NCI-H187 (cell line): Measurements from ENCODE around the gene MAML3.

Experiments used
- DNase-seq, 2 experiments: peaks; one replicate each; lab custom pipeline; 2025; lab: John Stamatoyannopoulos, UW

The MAML3 gene

DNA sequence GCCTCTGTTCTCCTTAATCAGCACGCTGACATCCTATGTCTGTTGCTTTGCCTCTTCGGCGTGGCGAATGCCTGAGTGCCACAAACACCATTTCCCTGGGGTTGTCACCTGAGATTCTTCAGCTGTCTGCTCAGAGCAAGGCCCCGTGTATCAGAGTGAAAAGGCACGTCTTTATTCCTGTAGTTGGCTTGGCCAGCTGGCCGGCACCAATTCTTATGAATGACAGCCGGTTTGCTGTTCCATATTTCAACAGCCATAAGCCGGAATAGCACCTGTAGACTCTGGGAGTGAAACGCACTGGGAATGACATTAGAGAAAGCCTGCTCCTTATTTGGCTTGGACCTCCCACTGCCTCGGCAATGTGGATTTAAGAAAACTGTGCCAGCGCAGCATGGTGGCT lies 399.0 kb downstream of the MAML3 start:
- peak in 1 of 2 experiments; percentile 10 for DNase-seq

DNA sequence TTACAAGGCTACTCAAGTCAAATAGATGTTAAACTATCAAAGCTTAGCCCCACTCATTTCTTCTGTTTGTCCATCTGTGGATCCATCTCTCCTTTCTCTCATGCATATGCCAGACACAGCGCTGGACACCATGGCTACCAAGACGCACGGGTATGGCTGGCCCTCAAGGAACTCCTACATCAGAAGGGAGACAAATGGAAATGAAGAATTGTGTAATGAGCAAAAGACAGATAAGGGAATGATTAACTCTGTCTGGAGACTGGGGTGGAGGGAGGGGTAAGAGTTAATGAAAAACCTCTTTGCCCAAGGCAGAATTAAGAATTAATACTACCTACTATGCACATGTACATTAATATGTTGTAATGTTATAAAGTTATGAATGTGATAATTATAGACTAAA lies 400.3 kb downstream of the MAML3 start:
- DNase-seq = no peak

DNA sequence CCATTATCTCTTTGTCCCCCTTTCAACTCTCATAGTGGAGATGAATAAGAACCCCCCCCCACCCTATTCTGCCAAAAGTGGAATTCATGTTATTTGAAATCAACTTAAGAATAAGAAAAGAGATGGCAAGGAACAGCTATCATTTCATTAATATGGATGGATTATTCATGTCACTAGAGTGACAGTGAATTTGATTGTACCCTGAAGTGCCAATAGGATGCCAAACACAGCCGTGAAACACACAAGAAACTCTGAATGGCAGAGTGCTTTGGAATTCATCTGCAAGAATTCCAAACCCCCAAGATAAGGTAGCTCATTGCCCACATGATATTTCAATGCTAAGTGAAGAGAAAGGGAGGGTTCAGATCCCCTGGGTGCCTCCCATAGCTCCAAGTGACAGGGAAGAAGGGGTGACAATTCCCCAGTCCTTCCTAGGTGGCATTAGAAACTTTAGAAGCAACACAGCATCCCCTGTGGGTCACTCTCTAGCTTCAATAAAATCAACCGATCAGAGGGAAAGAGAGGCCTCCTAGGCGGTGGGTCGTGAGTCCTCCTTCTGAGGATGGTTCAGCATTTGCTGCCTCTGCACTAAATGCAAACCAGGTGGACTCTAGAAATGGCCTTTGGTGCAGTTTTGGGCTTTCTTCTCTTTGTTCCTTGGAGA lies 404.0 kb downstream of the MAML3 start:
- no peak for DNase-seq

DNA sequence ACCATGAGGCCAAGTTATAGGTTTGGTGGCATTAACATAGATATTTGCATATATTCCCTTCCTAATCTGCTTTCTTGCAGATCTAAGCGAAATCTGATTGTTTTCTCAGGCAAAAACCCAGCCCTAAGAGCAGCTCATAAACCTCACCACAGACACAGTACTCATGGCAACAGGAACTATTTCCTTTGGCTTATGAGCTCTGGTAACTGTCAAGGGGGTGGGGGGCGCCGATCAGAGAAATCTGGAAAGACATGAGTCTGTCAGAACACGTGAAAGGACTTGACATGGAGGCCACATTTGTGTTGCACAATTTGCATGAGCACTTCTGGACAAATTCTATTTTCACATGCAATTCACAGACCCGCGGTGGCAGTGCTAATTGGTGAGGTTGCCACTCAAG lies 404.6 kb downstream of the MAML3 start:
- DNase-seq = no peak

DNA sequence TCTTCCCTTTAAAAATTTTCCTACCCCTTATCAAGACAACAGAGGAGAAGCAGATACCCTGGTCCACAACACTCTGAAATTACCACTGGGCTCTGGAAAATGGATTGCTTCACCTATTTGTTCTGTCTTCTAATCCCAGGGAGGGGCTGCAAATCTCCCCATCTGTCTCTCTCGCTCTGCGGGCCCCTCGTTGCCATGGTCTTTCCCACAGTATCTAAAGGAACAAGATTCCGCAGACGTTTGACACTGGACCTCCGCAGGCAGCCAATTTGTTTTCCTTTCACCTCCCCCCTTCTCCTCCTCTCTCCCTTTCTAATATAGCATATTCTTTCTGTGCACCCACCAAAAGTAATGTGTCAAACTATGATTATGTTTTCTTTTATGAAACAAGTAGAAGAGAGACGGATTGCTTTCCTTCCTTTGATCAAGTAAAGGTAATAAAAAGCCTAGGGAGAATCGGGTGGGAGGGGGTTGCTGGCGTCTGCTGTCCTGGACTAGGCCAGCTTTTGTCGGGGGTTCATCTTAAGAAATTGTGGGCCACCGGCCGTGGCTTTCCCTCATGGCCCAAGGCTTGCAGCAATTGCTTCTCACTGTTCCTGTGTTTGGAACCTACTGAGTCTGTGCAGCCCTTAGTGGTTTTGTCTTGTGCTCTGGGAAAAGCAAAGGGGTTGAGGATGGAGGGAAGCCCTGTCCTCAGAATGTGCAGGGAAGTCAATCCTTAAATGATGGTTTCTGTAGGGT lies 407.4 kb downstream of the MAML3 start:
- DNase-seq = no peak

DNA sequence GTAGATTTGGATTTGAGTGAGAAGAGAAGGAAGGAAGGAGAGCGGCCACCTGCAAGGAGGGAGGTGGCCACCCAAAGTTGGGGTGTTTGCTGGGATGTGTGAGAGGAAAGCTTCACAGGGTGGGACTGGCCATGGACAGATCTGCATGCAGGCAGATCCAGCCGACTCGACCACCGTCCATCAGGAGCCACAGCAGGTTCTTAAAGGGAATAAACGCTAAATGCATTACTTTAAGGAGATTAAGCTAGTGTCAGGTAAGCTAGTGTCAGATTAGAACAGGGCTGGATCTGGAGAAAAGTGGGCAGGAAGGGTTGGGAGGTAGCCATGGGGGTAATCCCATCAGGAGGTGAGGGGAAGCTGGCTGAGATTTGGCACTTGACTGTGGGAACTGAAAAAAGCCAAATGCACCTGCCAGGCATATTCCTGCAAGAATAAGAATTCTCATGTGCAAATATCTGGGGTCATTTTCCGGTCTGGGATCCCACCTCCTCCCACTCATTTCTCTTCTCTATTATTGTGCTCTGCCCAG lies 408.8 kb downstream of the MAML3 start:
- no peak for DNase-seq

DNA sequence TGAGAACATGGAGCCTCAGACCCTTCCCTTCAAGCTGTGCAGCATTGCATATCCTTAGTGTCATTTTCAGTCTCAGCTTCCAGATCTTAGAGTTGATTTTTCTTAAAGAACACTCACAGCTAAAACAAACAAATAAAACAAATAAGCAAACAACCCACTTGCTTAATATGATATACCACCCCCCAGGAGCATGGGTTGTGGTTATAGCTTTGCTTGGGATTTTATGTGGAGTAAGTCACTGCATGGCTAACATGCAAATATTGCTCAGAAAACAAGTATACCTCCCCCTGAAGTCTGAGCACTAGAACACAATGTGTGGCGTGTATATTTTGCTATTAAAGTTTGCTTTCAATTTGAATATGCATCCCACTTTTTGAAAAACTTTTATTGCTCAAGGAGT lies 409.8 kb downstream of the MAML3 start:
- no peak for DNase-seq

DNA sequence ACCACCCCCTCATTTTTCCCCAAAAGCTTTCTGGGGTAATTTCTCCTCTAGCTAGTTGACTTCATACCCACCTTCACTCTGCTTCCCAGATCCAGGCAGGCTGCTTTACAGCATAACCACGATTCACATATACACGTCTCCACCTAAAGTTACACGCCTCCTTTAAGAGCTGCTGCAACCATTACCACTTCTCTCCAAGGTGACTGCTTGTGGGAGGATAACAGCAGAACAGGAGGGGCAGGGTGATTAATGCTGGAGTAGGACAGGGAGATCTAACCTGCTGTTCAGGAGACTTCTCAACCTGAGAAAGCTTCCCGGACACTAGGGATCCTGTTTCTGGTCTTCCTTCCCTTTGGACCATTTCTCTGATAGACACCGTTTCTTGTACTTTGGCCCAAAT lies 411.0 kb downstream of the MAML3 start:
- DNase-seq = no peak

DNA sequence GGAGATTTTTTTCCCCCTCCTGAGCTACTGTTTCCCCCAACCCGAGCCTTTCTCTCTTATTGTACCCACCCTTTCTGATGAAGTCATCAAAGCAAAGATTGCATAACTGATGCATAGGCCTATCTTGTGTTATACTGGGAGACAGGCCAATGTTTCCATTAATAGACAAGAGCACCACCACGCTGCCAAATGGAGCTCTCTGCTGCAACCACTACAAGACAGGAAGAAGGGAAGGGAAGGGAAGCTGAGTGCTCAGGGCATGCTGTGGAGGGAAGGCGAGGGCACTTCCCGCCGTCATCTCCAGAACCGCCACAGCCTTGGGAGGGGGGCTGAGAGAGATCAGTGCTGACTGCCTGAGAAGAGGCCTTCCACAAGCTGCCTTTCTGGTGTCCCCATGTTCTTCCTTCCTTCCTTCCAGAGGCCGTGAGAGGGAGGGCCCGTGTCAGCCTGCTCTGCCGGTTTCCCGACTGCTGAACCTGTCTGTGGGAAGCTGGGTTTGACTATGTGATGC lies 413.4 kb downstream of the MAML3 start:
- DNase-seq = no peak

DNA sequence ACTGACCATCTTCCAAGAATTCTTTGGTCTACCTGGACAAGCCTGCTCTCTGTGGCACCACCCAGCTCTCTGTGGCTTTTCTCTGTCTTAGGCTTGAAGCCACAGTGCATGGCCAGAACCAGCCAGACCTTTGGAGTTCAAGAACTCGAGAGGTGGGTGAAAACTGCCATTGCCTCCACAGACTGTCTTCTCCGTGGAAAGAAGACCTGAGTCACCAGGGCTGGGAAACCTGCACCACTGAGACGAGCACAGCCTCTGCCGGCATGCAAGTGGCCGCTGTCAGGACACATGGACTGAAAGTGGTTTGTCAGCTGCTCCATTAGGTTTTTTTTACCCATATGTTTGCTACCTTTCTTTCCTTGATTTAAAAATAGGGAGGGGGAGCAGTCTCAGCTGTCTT lies 413.9 kb downstream of the MAML3 start:
- no peak for DNase-seq

DNA sequence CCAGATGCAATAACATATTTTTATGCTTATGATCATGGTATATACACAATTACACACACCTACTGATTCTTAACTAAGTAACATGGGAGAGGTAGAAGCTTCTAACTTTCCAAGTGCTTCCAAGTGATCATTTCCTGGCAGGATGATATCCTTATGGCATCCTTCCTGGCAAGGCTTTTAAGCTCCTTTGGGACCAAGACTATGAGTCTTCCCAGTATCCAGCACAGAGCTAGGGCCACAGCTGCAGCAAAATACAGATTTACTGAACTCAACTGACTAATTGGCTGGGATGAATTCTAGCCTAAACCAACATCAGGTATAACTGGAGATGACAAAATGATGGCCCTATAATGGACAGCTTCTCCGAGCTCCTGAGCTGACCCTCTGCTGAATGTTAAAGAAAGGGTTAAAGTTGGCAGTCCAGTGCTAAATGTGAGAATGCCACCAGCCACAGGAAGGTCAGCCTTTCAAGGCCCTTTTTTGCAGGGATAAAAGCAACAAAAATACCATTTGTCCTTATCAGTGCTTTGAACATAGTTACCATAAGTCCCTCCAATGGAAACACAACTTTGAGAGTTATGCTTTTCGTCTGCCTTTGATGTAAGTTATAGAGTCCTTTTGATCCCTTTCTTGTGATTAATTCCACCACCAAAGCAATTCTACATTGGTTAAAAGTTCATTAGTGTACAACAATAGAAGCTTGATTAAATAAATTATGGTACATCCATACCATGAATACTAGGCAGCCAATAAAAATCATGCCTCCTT lies 415.0 kb downstream of the MAML3 start:
- DNase-seq = no peak

DNA sequence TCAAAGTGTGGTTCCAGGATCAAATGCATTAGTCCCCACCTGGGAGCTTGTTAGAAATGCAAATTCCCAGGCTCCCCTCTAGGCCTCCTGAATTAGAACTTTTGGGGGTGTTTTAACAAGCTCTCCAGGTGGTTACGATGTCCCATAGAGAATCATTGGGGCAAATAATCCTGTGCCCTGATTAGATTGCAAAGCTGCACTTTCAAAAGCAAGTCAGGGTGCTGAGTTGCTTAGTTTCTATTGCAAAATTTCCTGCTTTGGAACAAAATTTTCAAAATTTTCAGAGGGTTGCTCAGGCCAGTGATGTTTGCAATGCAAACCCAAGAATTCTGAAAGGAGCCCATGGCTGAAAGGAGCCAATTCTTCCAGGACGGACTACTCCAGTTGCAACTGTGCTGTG lies 417.3 kb downstream of the MAML3 start:
- DNase-seq = no peak

DNA sequence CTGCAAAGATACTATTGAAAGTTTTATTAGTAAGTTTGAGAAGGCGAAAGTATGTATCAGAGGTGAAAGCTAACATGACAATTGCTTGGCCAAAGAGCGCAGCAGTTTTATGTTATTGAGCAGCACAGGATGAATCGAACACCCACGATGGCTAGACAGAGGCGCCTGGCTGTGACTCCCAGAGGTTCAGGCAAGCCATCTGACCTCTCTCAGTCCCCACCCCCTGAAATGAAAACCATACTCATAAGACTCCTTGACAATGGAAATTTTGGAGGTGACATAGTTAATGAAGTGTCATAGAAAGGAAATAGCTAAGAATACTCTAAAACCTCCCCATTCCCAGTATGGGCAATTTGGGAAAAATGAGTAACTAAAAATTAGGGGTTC lies 417.7 kb downstream of the MAML3 start:
- DNase-seq = no peak

DNA sequence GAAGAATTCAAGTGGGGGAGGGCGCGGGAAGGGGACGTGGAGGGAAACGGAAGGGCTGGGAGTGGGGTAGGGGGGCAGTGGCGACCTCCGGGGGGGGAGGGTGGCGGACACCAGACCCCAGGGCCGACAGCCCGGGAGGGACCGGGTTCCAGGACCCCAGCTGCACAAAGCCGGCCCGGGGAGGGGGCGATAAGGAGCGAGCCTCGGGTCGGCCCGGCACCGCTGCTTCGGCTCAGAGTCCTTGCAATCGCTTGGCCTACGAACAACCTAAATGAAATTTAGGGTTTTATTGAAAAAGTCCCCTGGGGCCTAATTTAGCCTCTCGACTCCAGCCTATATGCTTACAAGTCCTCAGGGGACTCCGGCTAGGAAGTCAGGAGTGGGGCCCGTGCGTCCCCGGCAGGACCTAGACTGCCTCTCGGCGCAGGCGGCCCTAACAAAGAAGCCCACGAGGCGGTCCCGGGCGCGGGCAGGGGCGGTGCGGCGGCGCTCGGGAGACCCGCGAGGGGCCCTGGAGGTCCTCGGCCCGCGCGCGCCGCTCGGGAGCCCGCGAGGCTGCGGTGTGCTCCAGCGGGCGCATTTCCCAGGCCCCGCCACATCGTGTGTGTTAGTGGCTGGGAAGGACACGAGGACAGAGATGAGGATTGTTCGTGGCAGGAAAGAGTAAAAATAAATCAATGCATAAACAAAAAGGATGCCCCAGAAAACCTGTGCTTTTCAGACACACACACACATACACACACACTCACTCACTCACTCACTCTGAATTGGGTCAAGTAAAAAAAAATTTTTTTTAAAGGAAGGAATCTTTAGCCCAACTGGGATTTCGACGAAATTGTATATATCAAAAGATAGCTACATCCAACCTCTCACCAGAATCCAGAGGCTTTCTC lies 418.4 kb downstream of the MAML3 start:
- no peak for DNase-seq

DNA sequence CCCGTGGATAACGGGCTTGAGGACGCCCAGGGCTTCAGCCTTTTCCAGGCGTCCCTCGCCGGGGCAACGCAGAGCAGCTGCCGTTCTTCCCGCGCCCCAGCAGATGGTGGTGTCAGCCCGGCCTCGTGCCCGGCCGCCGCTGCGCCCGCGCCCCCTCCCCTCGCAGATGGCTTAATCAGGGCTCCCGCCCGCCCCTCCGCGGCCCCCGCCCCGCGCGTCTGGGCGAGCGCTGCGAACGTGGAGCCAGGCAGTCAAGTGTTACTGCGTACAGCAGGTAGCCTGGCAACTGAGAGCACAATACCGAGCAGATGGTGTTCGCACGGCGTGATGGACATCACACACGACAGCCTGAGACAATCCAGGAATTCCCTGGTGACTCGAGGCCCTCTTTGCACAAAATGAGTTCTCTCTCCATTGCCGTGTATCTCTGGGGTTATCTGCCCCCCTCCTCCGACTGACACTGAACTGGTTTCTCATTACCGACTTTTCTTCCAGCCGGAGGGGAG lies 419.1 kb downstream of the MAML3 start:
- peak; percentile 55 to 97 for DNase-seq

DNA sequence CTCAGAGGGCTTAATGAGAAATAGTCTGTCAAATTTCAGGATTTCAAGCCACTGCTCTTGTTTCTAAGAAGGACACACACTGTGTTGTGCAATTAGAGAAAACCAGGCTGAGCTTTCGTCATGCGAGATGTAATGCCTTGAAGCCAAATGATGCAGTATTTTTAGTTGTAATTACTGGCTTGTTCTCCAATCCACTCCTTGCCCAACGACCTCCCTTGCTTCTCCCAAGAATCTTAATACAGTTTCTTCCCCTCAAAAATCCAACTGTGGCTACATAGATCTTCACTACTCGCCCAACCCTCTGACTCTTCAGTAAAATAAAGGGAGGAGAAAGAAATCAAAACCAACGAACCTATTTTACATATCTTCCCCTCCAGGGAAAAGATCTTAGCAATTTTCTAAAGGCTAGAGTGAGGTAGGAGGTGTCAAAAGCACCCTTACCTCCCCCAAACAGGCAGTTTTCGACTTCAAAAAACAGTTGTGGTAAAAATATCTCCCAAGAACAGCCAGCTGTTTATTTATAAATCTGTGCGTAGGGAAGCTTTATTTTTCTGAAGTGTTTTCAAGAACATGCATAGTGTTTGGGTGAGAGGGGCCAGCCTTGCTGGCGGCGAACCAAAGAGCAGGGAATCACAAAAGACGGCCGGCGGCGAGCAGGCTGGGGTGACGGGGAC lies 419.6 kb downstream of the MAML3 start:
- no peak for DNase-seq

DNA sequence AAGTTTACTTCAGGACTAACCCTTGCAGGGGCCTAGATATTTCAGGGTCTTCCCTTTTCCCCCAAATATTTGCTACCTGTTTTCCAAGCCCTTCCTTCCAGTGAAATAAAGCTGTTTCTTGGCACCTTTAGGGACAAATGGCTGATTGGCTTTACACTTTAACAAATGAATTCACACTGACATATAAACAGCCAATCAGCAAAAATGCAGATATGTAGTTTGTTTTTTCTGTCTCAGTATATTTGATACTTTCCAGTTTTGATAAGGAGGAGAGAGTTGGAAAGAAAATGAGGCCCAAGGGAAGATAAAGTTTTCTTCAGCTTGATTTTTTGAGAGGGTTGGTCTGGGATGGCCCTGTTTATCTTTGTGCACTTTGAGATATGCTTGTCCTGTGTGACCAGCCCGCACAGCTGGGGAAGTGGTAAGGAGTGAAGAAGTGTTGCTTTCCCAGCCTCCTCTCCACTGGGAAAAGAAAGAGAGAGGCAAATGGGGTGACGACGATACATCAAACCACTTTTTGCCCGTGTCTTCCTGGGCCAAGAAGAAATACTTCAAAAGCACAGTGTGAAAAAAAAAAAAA lies 420.9 kb downstream of the MAML3 start:
- no peak for DNase-seq

DNA sequence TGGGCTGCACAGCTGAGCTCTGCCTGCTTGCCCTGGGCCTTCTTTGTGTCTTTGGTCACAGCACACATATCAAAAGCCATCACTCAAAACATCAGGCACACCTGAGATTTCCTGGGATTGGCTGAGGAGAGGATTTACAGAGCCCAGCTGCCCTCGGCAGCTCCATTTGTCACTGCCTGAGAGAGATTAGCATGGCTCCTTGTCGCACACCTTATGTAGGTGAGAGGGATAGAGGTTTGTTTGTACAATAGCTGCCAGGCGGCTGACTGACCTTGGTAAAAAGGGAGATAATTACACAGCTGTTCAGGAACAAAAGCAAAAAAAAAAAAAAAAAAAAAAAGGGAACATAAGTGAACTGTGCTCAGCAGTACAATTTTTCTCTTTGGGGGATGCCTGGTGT lies 425.1 kb downstream of the MAML3 start:
- DNase-seq = peak in 1 of 2 experiments; percentile 43

DNA sequence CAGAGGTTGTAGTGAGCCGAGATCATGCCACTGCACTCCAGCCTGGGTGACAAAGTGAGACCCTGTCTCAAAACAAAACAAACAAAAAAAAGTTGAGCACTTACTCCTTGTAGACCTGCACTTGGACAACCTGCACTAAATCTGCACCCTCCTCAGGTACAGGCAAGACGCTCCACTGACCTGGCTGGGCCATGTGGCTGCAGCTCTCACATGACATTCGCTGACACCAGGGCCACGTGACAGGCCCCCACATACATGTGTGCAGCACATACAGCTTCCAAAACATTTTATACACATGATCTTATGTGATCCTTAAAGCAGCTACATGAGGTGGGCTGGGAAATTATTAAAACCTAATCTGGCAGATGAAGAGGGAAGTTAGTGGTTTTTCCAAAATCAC lies 425.8 kb downstream of the MAML3 start:
- no peak for DNase-seq

DNA sequence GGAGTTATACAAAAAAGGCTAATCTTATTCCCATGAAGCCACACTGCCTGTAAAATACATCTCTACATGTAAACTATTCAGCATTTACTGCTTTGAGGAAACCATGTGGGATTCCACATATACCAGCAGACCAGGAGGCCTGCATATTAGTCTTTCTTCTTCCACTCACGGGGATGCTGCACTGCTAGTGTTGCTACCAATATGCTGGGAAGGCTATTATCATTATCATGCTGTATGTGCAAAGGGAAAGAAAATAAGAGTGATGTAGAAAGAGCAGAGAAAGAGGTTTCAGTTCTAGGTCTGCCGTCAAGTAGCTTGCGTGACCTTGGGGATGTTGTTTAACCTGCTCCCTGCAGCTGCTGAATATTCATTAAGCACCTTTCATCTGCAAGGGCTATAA lies 427.4 kb downstream of the MAML3 start:
- DNase-seq = no peak
